Measurements from ENCODE around the gene TIMM44. TPM values are rescaled to one million over a fixed set of nuclear protein-coding genes. Genes with fewer than 3 reads are reported as not detected.
"Not testable (repeated sequence)": the region's sequence is repeated elsewhere in the genome, so short reads cannot be mapped to it uniquely, and the experiment has no call there.

TIMM44 gene
- total RNA-seq, 1 experiment from 2014 or later, result 55.5 TPM

GRCh38 chr19:7926021-7926726 lies 17.3 kb downstream of the TIMM44 start, which contains the start of gene CTXN1:
Gene CTXN1 (minus strand): TSS chr19:7926135. CDS start chr19:7925538, 597 bp downstream.
- DNase-seq (ENCODE audit: low spot score), result peak; percentile 35

DNA sequence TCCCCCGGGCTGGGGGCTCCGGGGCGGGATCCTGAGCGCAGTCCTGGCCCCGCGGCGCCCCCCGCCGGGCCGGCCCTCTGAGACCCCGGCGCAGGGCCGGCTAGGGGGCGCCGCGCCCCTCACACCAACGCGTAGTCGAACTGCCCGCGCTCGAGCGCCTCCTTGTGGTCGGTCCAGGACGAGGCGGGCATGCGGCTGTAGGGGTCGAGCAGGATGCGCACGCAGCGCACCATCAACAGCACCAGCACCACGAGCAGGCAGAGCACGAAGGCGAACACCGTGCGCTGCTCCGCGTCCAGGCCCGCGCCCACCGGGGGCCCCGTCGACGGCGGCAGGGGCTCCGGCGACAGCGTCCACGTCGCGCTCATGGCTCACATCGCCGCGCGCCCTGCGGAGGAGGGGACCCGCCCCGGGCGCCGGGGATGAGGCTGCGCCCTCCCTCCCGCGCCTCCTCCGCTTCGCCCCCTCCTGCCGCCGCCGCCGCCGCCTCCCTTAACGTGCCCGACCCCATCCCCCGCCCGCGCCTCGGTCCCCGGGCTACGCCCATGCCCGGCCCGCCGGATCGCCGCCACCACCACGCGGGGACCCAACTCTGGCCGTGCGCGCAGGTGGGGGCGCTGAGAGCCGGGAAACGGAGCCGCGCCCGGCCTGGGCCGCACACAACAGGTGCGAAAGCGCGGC lies 18.2 kb downstream of the TIMM44 start:
- peak; percentile 68 for DNase-seq (ENCODE audit: low spot score)

GRCh38 chr19:7924651-7925170 lies 18.8 kb downstream of the TIMM44 start:
- no peak for DNase-seq (ENCODE audit: low spot score)

- DNase-seq (ENCODE audit: low spot score), result no peak
These were observed 19.2 kb downstream of the TIMM44 start for GRCh38 chr19:7924241-7924640.

DNA sequence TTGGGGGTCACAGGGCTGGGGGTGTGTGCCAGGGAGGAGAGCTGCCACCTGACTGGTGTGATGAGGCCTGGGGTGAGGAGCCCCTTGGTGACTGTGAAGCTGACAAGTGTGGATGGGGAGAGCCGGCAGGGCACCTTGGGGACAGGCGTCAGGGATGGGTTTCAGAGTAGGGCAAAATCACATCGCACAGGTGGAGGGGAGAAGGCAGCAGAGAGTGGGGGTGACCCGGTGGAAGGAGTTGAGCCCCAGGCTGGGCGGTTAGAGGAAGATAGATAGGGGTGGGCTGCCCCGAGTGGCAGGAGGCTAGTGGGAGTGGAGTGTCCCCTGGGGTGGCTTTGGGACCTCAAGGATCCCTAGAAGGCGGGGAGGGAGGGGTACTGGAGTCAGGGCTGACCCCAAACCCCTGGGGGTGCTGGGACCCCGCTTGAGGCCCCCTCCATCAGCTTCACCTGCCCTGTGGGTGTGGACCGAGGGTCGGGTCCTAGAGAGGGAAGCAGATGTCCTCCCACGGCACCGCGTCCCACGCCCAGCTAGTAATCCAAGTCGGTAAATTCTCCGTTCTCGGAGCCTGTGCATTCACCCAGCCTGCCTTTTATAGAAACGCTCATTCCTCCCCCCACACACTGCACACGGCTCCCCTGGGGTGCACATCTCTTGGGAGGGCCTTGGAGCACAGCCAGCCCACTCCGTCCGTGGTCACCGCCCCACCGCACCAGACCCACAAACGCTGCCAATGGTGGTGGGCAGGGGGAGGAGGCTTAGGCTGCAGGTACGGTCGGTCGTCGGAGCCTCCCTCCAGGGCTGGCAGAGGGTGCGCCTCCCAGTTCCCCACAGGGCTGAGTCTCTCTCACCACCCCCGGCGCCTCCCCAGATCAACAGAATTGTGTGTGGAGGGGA lies 19.9 kb downstream of the TIMM44 start:
- no peak for DNase-seq (ENCODE audit: low spot score)

- no peak for DNase-seq (ENCODE audit: low spot score)
These were observed 20.6 kb downstream of the TIMM44 start for GRCh38 chr19:7922836-7923195.

GRCh38 chr19:7921967-7922835 lies 21.3 kb downstream of the TIMM44 start:
- DNase-seq (ENCODE audit: low spot score), result no peak

- DNase-seq (ENCODE audit: low spot score), result no peak
These were observed 22.0 kb downstream of the TIMM44 start for GRCh38 chr19:7921302-7921966.

DNA sequence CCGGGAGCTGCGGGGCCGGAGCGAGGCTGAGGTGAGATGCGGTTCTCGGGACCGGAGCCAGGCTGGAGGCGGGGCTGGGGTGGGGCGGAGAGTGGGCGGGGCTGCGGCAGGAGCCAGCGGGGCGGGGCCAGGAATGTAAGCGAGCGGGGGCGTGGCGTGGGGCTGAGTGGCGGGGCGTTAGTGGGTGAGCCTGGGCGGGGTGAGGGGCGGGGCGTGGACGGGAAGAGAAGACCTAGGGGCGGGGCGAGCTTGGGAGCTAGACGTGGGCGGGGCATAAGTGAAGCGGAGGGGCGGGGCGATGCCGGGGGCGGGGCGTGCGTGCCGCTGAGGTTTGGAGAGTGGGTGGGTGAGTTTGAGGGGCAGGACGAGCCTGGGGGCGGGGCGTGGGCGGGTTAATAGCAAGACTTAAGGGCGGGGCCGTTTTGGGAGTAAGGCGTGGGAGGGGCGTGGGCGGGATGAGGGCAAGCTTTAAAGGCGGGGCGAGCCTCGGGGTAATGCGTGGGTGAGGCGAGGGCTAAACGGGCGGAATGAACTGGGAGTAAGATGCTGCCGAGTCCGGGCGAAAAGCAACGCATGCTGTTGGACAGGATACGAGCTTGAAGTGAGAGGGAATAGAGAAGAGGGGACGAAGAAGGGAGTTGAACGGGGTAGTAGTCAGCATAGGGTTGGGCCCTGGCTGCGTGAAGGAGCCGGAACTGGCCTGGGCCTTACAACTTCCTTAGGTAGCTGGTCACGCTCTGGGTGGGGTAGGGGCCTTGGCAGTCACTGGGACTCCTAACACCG lies 22.8 kb downstream of the TIMM44 start:
- peak; percentile 93 for DNase-seq (ENCODE audit: low spot score)

- DNase-seq (ENCODE audit: low spot score), result peak; percentile 80
These were observed 23.6 kb downstream of the TIMM44 start, which contains the start of gene SNAPC2 for GRCh38 chr19:7919610-7920518. Gene SNAPC2 (plus strand): TSS chr19:7920338. CDS start chr19:7920367, 29 bp downstream.

- no peak for DNase-seq (ENCODE audit: low spot score)
These were observed 24.6 kb downstream of the TIMM44 start for GRCh38 chr19:7918615-7919421.

- not testable (repeated sequence) for DNase-seq (ENCODE audit: low spot score)
These were observed 25.3 kb downstream of the TIMM44 start for GRCh38 chr19:7918062-7918614.

DNA sequence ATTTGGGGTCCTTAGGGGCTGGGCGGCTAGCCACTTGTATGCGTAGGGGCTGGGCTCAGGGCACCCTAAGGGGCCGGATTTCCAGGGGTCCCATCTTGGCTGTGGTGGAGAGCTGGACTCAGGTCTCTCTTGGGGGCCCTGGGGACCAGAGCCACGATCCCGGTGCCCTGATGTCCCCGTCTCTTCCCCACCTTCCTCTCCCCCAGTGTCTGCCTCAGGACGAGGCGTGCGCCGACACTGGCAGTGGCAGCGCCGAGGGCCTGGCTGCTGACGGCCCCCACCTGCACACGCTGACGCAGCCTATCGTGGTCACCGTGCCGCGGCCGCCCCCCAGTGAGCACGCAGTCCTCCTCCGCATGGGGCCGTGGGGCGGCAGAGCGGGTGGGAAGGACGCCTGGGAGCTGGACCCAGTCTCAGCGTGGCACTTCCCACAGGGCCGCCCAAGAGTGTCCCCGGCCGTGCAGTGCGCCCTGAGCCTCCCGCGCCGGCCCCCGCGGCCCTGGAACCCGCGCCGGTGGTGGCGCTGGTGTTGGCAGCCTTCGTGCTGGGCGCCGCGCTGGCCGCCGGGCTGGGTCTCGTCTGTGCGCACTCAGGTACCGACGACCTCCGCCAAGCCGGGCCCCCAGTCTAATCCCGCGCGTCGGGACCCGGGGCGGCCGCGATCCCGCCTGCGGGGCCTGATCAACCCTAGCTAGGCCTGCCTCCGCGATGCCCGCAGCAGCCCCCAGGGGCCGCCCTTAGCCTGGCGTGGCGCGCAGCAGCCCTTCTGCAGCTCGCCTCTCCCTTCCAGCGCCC lies 26.0 kb downstream of the TIMM44 start:
- no peak for DNase-seq (ENCODE audit: low spot score)

- DNase-seq (ENCODE audit: low spot score), result no peak
These were observed 26.6 kb downstream of the TIMM44 start for GRCh38 chr19:7916955-7917266.

DNA sequence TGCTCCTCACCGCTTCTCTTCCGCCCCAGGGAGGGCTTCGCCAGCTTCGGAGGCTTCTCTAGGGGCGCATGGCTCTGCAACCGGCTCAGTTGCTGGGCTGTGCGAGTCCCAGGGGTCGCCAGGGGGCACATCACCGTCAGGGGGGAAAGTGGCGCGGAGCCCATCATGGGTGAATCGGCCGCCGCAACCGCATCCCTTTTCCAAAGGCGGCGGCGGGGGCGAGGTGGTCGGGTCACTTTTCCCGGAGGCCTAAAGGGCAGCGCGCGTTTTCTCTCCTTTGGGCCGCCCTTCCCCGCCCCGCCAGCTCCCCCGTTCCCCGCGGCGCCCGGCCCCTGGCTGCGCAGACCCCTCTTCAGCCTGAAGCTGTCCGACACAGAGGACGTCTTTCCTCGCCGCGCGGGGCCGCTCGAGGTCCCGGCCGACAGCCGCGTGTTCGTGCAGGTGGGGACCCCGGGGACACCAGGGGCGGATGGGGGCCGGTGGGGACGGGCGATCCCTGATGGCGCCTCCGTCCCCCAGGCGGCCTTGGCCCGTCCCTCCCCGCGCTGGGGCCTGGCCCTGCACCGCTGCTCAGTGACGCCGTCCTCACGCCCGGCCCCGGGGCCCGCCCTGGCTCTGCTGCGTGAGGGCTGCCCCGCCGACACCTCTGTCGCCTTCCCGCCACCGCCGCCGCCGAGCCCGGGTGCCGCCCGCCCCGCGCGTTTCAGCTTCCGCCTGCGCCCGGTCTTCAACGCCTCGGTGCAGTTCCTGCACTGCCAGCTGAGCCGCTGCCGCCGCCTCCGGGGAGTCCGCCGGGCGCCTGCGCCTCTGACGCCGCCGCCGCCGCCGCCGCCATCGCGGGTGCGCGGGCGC lies 27.1 kb downstream of the TIMM44 start:
- no peak for DNase-seq (ENCODE audit: low spot score)
